A673 (cell line): Measurements from ENCODE around the gene SPEG. TPM values are rescaled to one million over a fixed set of nuclear protein-coding genes. Genes with fewer than 3 reads are reported as not detected.

ENCODE experiments used
- BruUV-seq: library from RNA; stranded (reverse); fragments of 400-500 nt; replicated peaks from 2 replicates; lab custom pipeline; 2021; lab: Mats Ljungman, UMichigan
- CTCF ChIA-PET: fragments of 300-600 bp; sonication (Branson Sonifier 250); formaldehyde crosslinking; loops from one replicate; lab custom pipeline; 2022; ENCODE audit warnings: antibody characterized with exemption; lab: Charles Lee
- POLR2A ChIA-PET: fragments of 300-600 bp; sonication (Branson Sonifier 250); formaldehyde crosslinking; loops from one replicate; lab custom pipeline; 2022; ENCODE audit warnings: antibody characterized with exemption; ENCODE audit not compliant: low non-redundant PET; lab: Charles Lee
- DNase-seq: peaks from one replicate; pipeline ENCODE4 v3.0.0-alpha.2; 2015; ENCODE audit warnings: low spot score
- H3K27ac ChIP-seq: fragments of 200-600 bp; sonication (generic); 2 replicates; pipeline ENCODE4 v1.5.1; 2016; ENCODE audit warnings: mixed run types, low read depth, mild to moderate bottlenecking, mixed read lengths, antibody characterized with exemption, low read length; ENCODE audit not compliant: poor library complexity, severe bottlenecking
- H3K27me3 ChIP-seq: fragments of 200-600 bp; sonication (generic); replicated peaks from 2 replicates; pipeline ENCODE4 v1.6.1; 2017; ENCODE audit warnings: mixed run types, low read depth, mild to moderate bottlenecking, mixed read lengths, antibody characterized with exemption, low read length; ENCODE audit not compliant: insufficient read depth, poor library complexity
- H3K36me3 ChIP-seq: fragments of 200-600 bp; sonication (generic); 2 replicates; pipeline ENCODE4 v1.6.1; 2016; ENCODE audit warnings: mixed run types, mild to moderate bottlenecking, mixed read lengths, antibody characterized with exemption, low read length; ENCODE audit not compliant: insufficient read depth, poor library complexity, severe bottlenecking
- H3K4me1 ChIP-seq: fragments of 200-600 bp; sonication (generic); 2 replicates; pipeline ENCODE4 v1.6.1; 2017; ENCODE audit warnings: mixed run types, mild to moderate bottlenecking, mixed read lengths, antibody characterized with exemption, low read length; ENCODE audit not compliant: insufficient read depth, poor library complexity, severe bottlenecking
- H3K4me3 ChIP-seq: fragments of 200-600 bp; sonication (generic); 2 replicates; pipeline ENCODE4 v1.5.1; 2016; ENCODE audit warnings: low read depth, mixed run types, mild to moderate bottlenecking, mixed read lengths, low read length; ENCODE audit not compliant: poor library complexity, severe bottlenecking
- H3K9me3 ChIP-seq: fragments of 200-600 bp; sonication (generic); 2 replicates; pipeline ENCODE4 v1.6.1; 2016; ENCODE audit warnings: mixed run types, low read depth, mild to moderate bottlenecking, mixed read lengths, antibody characterized with exemption, low read length; ENCODE audit not compliant: poor library complexity, severe bottlenecking
- CTCF ChIP-seq: fragments of 300-800, 200-600 bp; sonication (generic); conservative IDR thresholded peaks from 2 replicates; pipeline ENCODE4 v1.5.1; 2017; ENCODE audit warnings: low read depth, mild to moderate bottlenecking, antibody characterized with exemption, low read length, moderate library complexity, mixed read lengths
- EZH2 ChIP-seq: fragments of 200-600 bp; sonication (generic); IDR thresholded peaks from 2 replicates; pipeline ENCODE4 v1.6.1; 2017; ENCODE audit warnings: borderline replicate concordance, low read depth, mild to moderate bottlenecking, mixed read lengths, antibody characterized with exemption, low read length; ENCODE audit not compliant: poor library complexity, severe bottlenecking
- intact Hi-C: fragments of 100-400 bp; cut with micrococcal nuclease; formaldehyde crosslinking; loops from one replicate; pipeline ENCODE4 v1.10.0; 2022; ENCODE audit not compliant: unreplicated experiment
- total RNA-seq: library from RNA; stranded (reverse); gene quantifications from 2 replicates; pipeline ENCODE4 v1.2.3, GENCODE V29; 2021

SPEG gene
- total RNA-seq, 1 experiment from 2014 or later = 8.4 TPM

GRCh38 chr2:219533930-219534661 lies 99.5 kb downstream of the SPEG start:
- intact Hi-C loops = no loop called here
- CTCF ChIA-PET = no interaction called here
- TF ChIP-seq EZH2 (no peak), CTCF (no peak)
- H3K4me3 ChIP-seq = no peak overlapping the region
- H3K27me3 ChIP-seq = no peaks in the 10 kb centered on the region
- peaks cover 9% of the 10 kb centered on the region for H3K4me1 ChIP-seq
- H3K27ac ChIP-seq = no peak overlapping the region
- POLR2A ChIA-PET = no interaction called here
- no peaks in the 10 kb centered on the region for H3K9me3 ChIP-seq
- no TSS peak for BruUV-seq
- no peak for DNase-seq
- no peaks in the 10 kb centered on the region for H3K36me3 ChIP-seq

DNA sequence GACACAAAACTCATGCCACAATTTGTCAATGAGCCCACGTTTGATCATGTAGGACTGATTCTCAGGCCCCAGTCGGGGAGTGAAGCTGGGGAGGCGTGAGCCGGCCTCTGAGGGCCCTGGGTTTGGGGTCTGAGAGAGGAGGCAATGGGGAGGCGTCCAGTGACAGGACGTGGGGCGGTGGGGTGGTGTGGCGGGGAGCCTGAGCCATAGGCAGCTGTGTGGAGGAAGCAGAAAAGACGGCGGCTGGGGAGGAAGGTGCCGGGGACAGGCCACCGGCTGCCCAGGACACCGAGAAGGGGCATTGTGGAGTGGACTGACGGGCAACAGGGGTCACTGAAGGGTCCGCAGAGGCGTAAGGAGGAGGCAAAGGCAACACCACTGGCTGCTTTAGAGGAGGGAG lies 101.8 kb downstream of the SPEG start:
- peaks cover 3% of the 10 kb centered on the region for H3K36me3 ChIP-seq
- H3K27me3 ChIP-seq = no peaks in the 10 kb centered on the region
- no peak for DNase-seq
- no peak overlapping the region for H3K27ac ChIP-seq
- peaks cover 6% of the 10 kb centered on the region for H3K4me1 ChIP-seq
- POLR2A ChIA-PET = no interaction called here
- TF ChIP-seq CTCF (no peak), EZH2 (no peak)
- intact Hi-C loops = no loop called here
- no peaks in the 10 kb centered on the region for H3K9me3 ChIP-seq
- CTCF ChIA-PET = no interaction called here
- BruUV-seq = no TSS peak
- H3K4me3 ChIP-seq = no peak overlapping the region

- no peak for DNase-seq
- H3K4me1 ChIP-seq = peaks cover 6% of the 10 kb centered on the region
- no peaks in the 10 kb centered on the region for H3K9me3 ChIP-seq
- H3K27ac ChIP-seq = no peak overlapping the region
- ChIA-PET CTCF (no interaction called here), POLR2A (no interaction called here)
- BruUV-seq = no TSS peak
- H3K36me3 ChIP-seq = peaks cover 3% of the 10 kb centered on the region
- H3K4me3 ChIP-seq = no peak overlapping the region
- intact Hi-C loops = no loop called here
- TF ChIP-seq CTCF (no peak), EZH2 (no peak)
- no peaks in the 10 kb centered on the region for H3K27me3 ChIP-seq
Measured at GRCh38 chr2:219536967-219537366, 102.3 kb downstream of the SPEG start.
